Stimulated activated CD4-positive, alpha-beta T cell treated with anti-CD3 and anti-CD28 coated beads, Interleukin-1b, Interleukin-23, amount 100 ng/mL, for 48 hours (primary cell): ENCODE results near the gene MAST4.
A peak's percentile ranks its signal among the peaks of the same experiment; 100 is the strongest.

Experiments
- DNase-seq: peaks from one replicate; pipeline ENCODE4 v3.0.0-alpha.2; 2020

MAST4 gene

DNA sequence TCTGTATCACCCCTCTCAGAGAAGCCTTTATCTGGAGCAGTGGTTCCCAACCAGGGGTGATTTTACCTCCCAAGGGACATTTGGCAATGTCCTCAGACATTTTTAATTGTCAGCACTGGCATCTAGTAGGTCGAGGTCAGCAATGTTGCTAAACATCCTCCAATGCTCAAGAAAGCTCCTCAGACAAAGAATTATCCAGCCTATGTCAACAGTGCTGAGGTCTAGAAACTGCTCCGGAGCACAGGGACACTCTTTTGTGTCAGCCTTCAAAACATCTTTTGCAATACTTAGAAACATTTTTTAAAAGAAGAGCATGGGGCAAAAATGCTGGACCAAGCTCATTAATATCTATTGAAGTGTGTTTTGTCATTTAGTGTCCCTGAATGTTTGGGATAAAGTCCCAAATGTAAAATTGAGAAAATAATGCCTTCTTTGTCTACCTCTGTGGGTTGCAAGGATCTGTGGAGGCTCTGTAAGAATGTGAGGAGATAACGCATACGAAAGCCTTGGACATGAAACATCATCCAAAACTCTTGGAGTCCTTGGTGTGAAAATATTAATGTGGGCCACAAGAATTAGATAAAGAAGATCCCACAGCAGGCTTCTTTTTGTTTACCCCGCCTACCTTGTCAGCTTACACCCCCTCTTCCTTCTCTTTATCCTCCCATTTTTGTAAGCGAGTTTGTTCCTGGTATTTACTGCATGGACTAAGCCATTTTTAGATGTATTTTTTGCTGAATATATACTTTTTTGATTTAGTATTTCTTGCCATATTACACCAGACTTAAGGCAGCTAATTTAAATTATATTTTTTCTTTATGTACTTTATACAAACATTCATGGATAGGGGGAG lies 406.9 kb downstream of the MAST4 start:
- no peak for DNase-seq

- no peak for DNase-seq
These were observed 407.4 kb downstream of the MAST4 start for GRCh38 chr5:67003685-67003934.

- DNase-seq, result peak; percentile 93
These were observed 407.9 kb downstream of the MAST4 start for GRCh38 chr5:67003935-67004729.

- DNase-seq, result no peak
These were observed 408.6 kb downstream of the MAST4 start for GRCh38 chr5:67004730-67005350.

- no peak for DNase-seq
These were observed 409.7 kb downstream of the MAST4 start for GRCh38 chr5:67005737-67006499.

DNA sequence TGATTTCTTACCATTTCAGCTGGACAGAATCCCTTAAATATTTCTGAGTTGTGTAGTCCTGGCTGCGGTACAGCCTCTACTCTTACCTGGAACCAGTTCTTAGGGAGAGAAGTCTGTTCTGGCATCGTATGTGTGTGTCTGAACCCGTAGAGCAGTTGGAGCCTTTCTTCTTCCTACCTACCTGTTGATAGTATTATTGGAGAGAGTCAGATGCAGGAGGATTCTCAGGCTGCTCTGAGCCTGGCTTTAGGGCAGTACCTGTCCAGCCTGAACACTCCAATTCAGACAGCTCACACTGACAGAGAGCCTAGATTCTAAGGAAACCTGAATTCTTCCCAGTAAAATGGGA lies 410.3 kb downstream of the MAST4 start:
- no peak for DNase-seq

DNA sequence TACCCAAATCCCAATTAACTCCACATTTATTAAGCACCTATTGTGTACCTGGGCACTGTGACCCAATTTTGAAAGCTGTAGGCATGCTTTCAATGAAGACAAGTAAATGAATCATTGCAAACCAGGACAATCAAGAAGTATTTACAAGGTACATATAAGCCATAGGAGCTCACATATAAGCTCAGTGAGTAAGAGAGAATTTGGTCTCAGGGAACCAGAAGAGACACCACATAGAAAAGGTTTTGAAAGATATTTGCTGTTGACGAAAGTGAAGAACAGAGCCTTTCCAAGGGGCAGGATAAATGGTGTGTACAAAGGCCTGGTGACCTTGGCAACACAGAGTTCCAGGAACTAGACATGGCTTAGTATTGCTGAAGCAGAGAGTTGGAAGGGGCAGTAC lies 412.8 kb downstream of the MAST4 start:
- DNase-seq, result no peak

- DNase-seq, result peak; percentile 64
These were observed 414.7 kb downstream of the MAST4 start for GRCh38 chr5:67010684-67011409.

- no peak for DNase-seq
These were observed 415.2 kb downstream of the MAST4 start for GRCh38 chr5:67011422-67011821.

GRCh38 chr5:67012171-67012570 lies 416.0 kb downstream of the MAST4 start:
- DNase-seq, result peak; percentile 33

DNA sequence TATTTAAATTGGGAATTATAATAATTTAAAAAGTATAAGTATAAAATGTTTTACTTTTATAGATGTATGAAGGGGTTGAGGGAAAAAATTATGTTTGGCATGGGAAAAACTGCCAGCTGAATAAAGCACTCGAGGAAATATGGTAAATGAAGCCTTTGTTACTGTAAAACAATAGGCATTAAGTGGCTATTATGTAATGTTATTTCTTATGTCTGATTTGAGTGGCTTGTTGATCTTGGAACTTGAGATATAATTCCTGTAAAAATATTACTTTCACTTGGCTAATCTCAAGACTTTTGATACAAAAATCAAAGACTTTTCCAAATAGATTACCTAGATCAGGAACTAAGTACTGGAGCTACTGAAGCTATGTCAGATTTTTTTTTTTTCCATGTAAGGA lies 417.5 kb downstream of the MAST4 start:
- DNase-seq, result no peak

DNA sequence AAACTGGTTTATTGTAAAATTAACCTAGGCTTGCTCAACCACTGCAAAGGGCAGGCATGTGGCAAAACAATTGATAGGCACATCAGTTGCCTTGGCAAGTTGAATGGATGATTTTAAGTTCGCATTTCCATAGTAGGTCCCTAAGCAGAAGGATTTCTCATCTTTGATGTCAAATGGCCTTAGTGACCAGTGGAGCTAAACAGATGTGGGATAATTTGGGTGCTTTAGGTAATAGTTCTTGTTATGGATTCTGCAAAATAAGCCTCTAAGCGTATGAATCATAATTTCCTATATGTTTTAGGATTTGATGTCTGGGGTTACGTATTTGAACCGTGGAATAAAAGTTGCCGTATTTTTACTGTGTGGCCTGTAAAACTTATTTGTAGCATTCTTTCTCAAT lies 418.0 kb downstream of the MAST4 start:
- no peak for DNase-seq

DNA sequence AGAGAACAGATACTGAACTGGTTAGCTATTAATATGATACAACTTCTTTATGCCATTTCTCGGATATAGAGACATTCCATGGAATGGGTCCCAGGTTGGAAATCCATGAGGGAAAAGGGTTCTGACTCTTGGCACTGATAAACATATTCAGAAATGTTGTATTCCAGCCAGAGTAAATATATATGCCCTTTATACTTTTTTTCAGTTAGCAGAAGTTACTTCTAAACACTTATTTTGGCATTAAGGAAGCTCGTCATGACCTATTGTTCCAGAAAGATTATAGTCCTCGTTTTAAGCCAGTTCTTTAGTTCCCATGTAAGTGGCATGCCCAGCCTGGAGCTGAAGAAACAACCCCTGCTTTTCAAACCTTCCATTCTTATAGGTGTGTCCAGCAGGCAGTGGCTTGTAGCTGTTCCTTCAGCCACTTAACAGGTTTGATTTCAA lies 418.8 kb downstream of the MAST4 start:
- no peak for DNase-seq

DNA sequence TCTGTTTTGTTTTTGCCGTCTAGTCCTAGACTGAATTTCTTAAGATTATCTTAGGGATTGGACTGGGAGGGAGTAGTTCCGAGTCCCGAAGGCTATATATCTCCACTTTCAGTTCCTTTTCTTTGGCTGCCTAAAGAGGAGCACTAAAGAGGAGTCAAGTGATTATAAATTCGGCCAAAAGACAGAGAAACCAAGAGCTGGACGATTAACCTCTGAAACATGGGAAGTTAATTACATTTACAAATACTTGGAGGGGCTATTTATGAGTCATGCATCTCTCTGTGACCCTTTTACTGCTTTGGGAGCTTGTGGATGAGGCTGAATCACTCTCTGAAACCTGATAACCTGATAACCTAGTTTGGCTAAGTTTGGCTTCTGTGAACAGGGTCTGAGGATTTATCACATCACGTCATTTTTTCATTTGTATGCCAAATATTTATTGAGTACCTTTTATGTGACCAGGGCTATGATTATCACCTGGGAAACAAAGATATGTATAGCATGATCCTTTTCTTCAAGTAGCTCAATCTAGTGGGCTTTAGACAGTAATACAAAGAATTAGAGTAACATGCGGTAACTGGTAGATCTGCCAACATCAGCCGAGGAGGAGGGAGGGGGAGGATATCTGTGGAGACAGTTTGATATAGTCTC lies 419.5 kb downstream of the MAST4 start:
- DNase-seq, result no peak

- DNase-seq, result no peak
These were observed 423.1 kb downstream of the MAST4 start for GRCh38 chr5:67019065-67019845.

DNA sequence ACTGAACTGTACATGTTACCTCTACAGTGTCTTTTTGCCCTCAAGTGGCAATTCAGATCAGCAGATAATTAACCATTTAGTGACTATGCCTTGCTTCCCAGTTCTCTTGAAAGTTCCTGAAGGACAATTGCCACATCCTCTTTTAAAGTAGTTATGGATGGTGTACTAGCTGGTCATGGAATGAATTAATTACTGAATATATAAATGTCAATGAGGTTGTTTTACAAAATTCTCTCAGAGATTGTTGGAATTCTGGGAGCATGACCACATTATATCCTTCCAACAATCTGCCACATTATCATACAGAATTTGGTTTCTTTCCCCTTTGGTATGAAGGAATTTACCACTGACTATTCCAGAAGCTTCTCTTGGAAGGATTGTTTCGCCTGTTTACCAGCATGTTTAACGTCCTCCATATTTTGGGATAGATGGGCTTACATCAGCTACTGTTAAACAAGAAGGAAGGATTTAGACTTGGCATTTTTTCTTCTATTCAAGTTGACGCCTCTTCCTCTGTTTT lies 424.0 kb downstream of the MAST4 start:
- DNase-seq, result no peak

DNA sequence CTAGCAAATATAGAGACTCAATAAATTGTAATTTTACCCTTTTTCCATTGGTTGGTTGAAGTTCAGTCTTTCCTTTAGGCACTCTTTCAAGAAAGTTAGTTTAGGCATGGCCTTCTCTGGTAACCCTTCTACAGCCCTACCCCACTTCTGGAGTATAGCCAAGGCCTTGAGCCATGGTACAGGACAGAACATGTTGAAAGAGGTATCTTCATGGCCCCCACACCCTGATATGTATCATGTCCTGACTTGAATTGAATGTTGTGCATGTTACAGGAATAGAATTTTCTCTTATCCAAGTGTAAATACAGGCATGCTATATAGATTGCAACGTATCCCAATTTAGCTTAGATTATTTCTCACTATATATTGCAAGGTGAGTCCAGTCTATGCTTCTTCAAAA lies 424.8 kb downstream of the MAST4 start:
- DNase-seq, result no peak

- DNase-seq, result no peak
These were observed 425.3 kb downstream of the MAST4 start for GRCh38 chr5:67021521-67021920.

- no peak for DNase-seq
These were observed 425.8 kb downstream of the MAST4 start for GRCh38 chr5:67021962-67022361.

DNA sequence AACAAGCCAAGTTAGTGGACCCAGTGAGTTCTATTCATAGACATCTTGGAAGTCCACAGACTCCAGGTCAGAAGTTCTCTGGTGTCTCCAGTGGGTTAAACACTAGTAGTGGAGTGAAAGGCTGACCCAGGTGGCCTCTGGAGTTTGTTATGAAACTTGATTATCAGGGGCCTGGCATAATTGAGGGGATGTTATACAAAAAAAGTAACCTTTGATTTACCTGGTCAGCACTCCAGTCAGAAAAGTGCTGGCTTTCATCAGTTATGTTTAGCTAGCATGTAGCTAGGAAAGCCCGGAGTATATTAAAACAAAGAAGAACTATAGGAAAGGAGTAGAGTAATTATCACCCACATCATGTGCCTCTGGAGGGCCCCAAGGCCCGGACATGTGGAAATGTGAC lies 429.3 kb downstream of the MAST4 start:
- no peak for DNase-seq

DNA sequence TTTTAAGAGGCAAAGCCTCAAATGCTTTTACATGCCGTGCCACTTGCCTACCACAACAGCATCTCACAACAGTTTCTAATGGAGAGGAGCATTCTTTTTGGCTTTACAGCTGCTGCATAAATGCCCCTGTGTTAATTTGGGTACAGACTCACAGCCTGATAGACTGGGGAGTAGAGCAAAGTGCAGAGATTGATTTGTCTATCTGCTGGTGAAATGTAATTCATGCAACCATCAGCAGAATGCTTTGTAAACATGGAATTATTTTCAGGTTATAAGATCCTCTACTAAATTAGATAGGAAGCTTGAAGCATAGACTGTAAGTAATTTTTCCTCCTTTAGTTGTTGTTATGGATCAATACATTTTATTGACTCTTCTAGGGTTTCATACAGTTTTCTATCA lies 430.1 kb downstream of the MAST4 start:
- no peak for DNase-seq
